Astrocyte (in vitro differentiated cells and primary cell): ENCODE results near the gene ZNF280C. TPM values are rescaled to one million over a fixed set of nuclear protein-coding genes. Genes with fewer than 3 reads are reported as not detected.

Experiments used
- DNase-seq: peaks from one replicate; pipeline ENCODE4 v3.0.0-alpha.2; 2010; ENCODE audit warnings: low read depth
- FAIRE-seq: peaks from 2 replicates; lab custom pipeline; 2011; peaks lifted over from hg19 to GRCh38; lab: Jason Lieb, UNC
- H2AFZ ChIP-seq: 2 replicates; pipeline ENCODE4 v1.6.0; 2012; ENCODE audit warnings: low read depth, low read length, inconsistent platforms
- H3K27ac ChIP-seq: 2 replicates; pipeline ENCODE4 v1.5.1; 2011; ENCODE audit warnings: low read depth, low read length, inconsistent platforms
- H3K27me3 ChIP-seq: 2 replicates; pipeline ENCODE4 v1.6.0; 2011; ENCODE audit warnings: low read length, inconsistent platforms; ENCODE audit not compliant: insufficient read depth
- H3K36me3 ChIP-seq: 2 replicates; pipeline ENCODE4 v1.5.1; 2011; ENCODE audit warnings: low read length, inconsistent platforms; ENCODE audit not compliant: insufficient read depth
- H3K4me1 ChIP-seq: 2 replicates; pipeline ENCODE4 v1.5.1; 2011; ENCODE audit warnings: low read length, inconsistent platforms; ENCODE audit not compliant: insufficient read depth
- H3K4me2 ChIP-seq: 2 replicates; pipeline ENCODE4 v1.6.0; 2012; ENCODE audit warnings: low read length, inconsistent platforms
- H3K4me3 ChIP-seq: 2 replicates; pipeline ENCODE4 v1.5.1; 2011; ENCODE audit warnings: low read depth, mild to moderate bottlenecking, low read length, inconsistent platforms; ENCODE audit not compliant: insufficient read depth
- H3K79me2 ChIP-seq: 2 replicates; pipeline ENCODE4 v1.6.0; 2012; ENCODE audit warnings: mild to moderate bottlenecking, low read length, inconsistent platforms; ENCODE audit not compliant: insufficient read depth
- H3K9ac ChIP-seq: 2 replicates; pipeline ENCODE4 v1.6.0; 2012; ENCODE audit warnings: mild to moderate bottlenecking, low read length, inconsistent platforms
- H3K9me3 ChIP-seq: 2 replicates; pipeline ENCODE4 v1.5.1; 2012; ENCODE audit warnings: low read depth, mild to moderate bottlenecking, low read length, inconsistent platforms; ENCODE audit not compliant: insufficient read depth
- H4K20me1 ChIP-seq: 2 replicates; pipeline ENCODE4 v1.6.0; 2012; ENCODE audit warnings: low read length, inconsistent platforms; ENCODE audit not compliant: insufficient read depth
- H3K27ac Mint-ChIP-seq: one replicate; pipeline ENCODE4 v1.8.0; 2021; ENCODE audit warnings: mild to moderate bottlenecking, mixed read lengths; ENCODE audit not compliant: unreplicated experiment
- H3K27me3 Mint-ChIP-seq: one replicate; pipeline ENCODE4 v1.8.0; 2021; ENCODE audit warnings: low read depth, mixed read lengths; ENCODE audit not compliant: unreplicated experiment
- H3K36me3 Mint-ChIP-seq: one replicate; pipeline ENCODE4 v1.8.0; 2021; ENCODE audit warnings: low read depth, mixed read lengths; ENCODE audit not compliant: unreplicated experiment
- H3K4me1 Mint-ChIP-seq: one replicate; pipeline ENCODE4 v1.8.0; 2021; ENCODE audit warnings: low read depth, mixed read lengths; ENCODE audit not compliant: unreplicated experiment
- H3K4me3 Mint-ChIP-seq: one replicate; pipeline ENCODE4 v1.8.0; 2021; ENCODE audit warnings: mild to moderate bottlenecking, moderate library complexity, mixed read lengths; ENCODE audit not compliant: unreplicated experiment
- H3K9me3 Mint-ChIP-seq: one replicate; pipeline ENCODE4 v1.8.0; 2021; ENCODE audit warnings: mild to moderate bottlenecking, mixed read lengths; ENCODE audit not compliant: unreplicated experiment
- CTCF ChIP-seq: IDR thresholded peaks from 2 replicates; pipeline ENCODE4 v1.5.1; 2011; ENCODE audit warnings: low read depth, mild to moderate bottlenecking, inconsistent platforms, low read length, moderate library complexity; ENCODE audit not compliant: insufficient read depth
- EZH2 ChIP-seq: IDR thresholded peaks from 2 replicates; pipeline ENCODE4 v1.6.1; 2012; ENCODE audit warnings: mild to moderate bottlenecking, low read length, inconsistent platforms; ENCODE audit not compliant: insufficient read depth
- total RNA-seq: library from RNA; stranded (reverse); gene quantifications from 2 replicates; pipeline ENCODE4 v1.2.1, GENCODE V29; 2021

Gene ZNF280C
- total RNA-seq, 1 donor from 2014 or later = 7.8 TPM

- Mint-ChIP-seq H3K4me1 (peaks cover 5% of the 10 kb centered on the region), H3K27me3 (no peaks in the 10 kb centered on the region), H3K27ac (peak within 1 kb of the TSS; percentile 89), H3K4me3 (peak within 1 kb of the TSS; percentile 94), H3K36me3 (no peaks in the 10 kb centered on the region), H3K9me3 (no peaks in the 10 kb centered on the region)
- peak within 1 kb of the TSS; percentile 88 for H2AFZ ChIP-seq
- peaks cover 25% of the 10 kb centered on the region for H3K79me2 ChIP-seq
- H3K27me3 ChIP-seq = peaks cover 3% of the 10 kb centered on the region
- TF ChIP-seq EZH2 = no peak
- no peak for TF ChIP-seq CTCF
- no peaks in the 10 kb centered on the region for H4K20me1 ChIP-seq
- peak; percentile 97 for DNase-seq
- peak within 1 kb of the TSS; percentile 80 for H3K4me3 ChIP-seq
- peak within 1 kb of the TSS; percentile 92 for H3K9ac ChIP-seq
- H3K36me3 ChIP-seq = no peaks in the 10 kb centered on the region
- no peaks in the 10 kb centered on the region for H3K9me3 ChIP-seq
- peak within 1 kb of the TSS; percentile 85 for H3K4me2 ChIP-seq
- peak within 1 kb of the TSS; percentile 91 for H3K27ac ChIP-seq
- H3K4me1 ChIP-seq = peaks cover 16% of the 10 kb centered on the region
- peak; percentile 60 for FAIRE-seq
Measured at GRCh38 chrX:130165703-130166502, 102.8 kb downstream of the ZNF280C start, which contains the start of gene AIFM1. TSS of gene AIFM1 (minus strand) at chrX:130165841. CDS start at chrX:130165656, 185 bp downstream.

GRCh38 chrX:130165181-130165702 is 103.5 kb downstream of the ZNF280C start:
- Histone ChIP-seq H2AFZ (peak overlapping the region; percentile 79), H3K27me3 (no peaks in the 10 kb centered on the region), H3K4me3 (peak overlapping the region; percentile 80), H3K36me3 (no peaks in the 10 kb centered on the region), H3K27ac (peak overlapping the region; percentile 91), H3K4me2 (peak overlapping the region; percentile 85), H3K4me1 (peaks cover 16% of the 10 kb centered on the region), H3K9me3 (no peaks in the 10 kb centered on the region), H3K79me2 (peaks cover 26% of the 10 kb centered on the region), H3K9ac (peak overlapping the region; percentile 92), H4K20me1 (no peaks in the 10 kb centered on the region)
- no peak for FAIRE-seq
- Mint-ChIP-seq H3K4me3 (peak overlapping the region; percentile 94), H3K27ac (peak overlapping the region; percentile 89), H3K27me3 (no peaks in the 10 kb centered on the region), H3K4me1 (peaks cover 5% of the 10 kb centered on the region), H3K9me3 (no peaks in the 10 kb centered on the region), H3K36me3 (no peaks in the 10 kb centered on the region)
- TF ChIP-seq EZH2 (no peak), CTCF (no peak)
- no peak for DNase-seq

- Mint-ChIP-seq H3K27me3 (no peaks in the 10 kb centered on the region), H3K9me3 (no peaks in the 10 kb centered on the region), H3K4me3 (no peak overlapping the region), H3K27ac (no peak overlapping the region), H3K36me3 (no peaks in the 10 kb centered on the region), H3K4me1 (peaks cover 5% of the 10 kb centered on the region)
- DNase-seq (no peak), FAIRE-seq (no peak)
- Histone ChIP-seq H3K9ac (no peak overlapping the region), H3K36me3 (no peaks in the 10 kb centered on the region), H3K79me2 (peaks cover 28% of the 10 kb centered on the region), H3K4me1 (peaks cover 16% of the 10 kb centered on the region), H3K4me2 (no peak overlapping the region), H4K20me1 (no peaks in the 10 kb centered on the region), H3K4me3 (no peak overlapping the region), H3K27ac (no peak overlapping the region), H3K9me3 (no peaks in the 10 kb centered on the region), H3K27me3 (no peaks in the 10 kb centered on the region), H2AFZ (no peak overlapping the region)
- no peak for TF ChIP-seq CTCF
- TF ChIP-seq EZH2 = no peak
Measured at GRCh38 chrX:130163398-130163797, 105.3 kb downstream of the ZNF280C start.
